Progenitor cell of endocrine pancreas (in vitro differentiated cells): ENCODE data around the gene TCEAL3. TPM values are rescaled to one million over a fixed set of nuclear protein-coding genes. Genes with fewer than 3 reads are reported as not detected.

Source experiments
- DNase-seq: peaks from one replicate; pipeline ENCODE4 v3.0.0; 2021; ENCODE audit warnings: low spot score; ENCODE audit not compliant: unreplicated experiment
- H3K27ac Mint-ChIP-seq: 2 replicates; pipeline ENCODE4 v1.8.0; 2021; ENCODE audit warnings: mild to moderate bottlenecking, moderate library complexity, mixed read lengths
- H3K27me3 Mint-ChIP-seq: 2 replicates; pipeline ENCODE4 v1.8.0; 2021; ENCODE audit warnings: mixed read lengths
- H3K36me3 Mint-ChIP-seq: 2 replicates; pipeline ENCODE4 v1.8.0; 2022; ENCODE audit warnings: mixed read lengths; ENCODE audit not compliant: insufficient read depth
- H3K4me1 Mint-ChIP-seq: 2 replicates; pipeline ENCODE4 v1.8.0; 2021; ENCODE audit warnings: low read depth, mixed read lengths
- H3K4me3 Mint-ChIP-seq: 2 replicates; pipeline ENCODE4 v1.8.0; 2021; ENCODE audit warnings: low read depth, mild to moderate bottlenecking, moderate library complexity, mixed read lengths
- H3K9me3 Mint-ChIP-seq: 2 replicates; pipeline ENCODE4 v1.8.0; 2021; ENCODE audit warnings: low read depth, mixed read lengths
- total RNA-seq: library from RNA; stranded (reverse); gene quantifications from 2 replicates; pipeline ENCODE4 v1.2.1, GENCODE V29; 2021
- TF ChIP-seq, protein P1 (sequence below): fragments of 200-600 bp; sonication (generic); IDR thresholded peaks from one replicate; pipeline ENCODE4 v1.5.0; 2021; ENCODE audit warnings: antibody characterized with exemption, mild to moderate bottlenecking; ENCODE audit not compliant: unreplicated experiment

The TCEAL3 gene
- total RNA-seq, 1 donor from 2014 or later, result 14.4 TPM

DNA sequence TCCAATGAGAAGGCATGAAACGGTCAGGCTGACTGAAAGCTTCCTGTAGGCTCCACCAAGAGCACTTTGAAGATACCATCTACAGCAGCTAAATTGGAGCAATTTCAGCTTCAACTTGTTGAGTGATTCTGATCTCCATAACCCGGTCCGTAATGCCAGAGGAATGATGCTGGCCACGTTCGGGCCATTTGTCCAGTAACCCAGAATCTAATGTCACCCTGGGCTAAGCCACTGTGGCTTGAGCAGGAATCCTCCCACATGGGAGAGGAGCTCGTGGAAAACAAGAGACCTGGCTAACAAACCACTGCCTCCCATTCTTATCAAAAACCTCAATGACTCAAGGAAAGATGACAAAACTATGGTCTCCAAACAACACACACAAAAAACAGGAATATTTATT is 36.6 kb upstream of the TCEAL3 start:
- Mint-ChIP-seq H3K36me3 (no peaks in the 10 kb centered on the region), H3K27me3 (no peaks in the 10 kb centered on the region), H3K27ac (no peak overlapping the region), H3K4me3 (no peak overlapping the region), H3K4me1 (no peaks in the 10 kb centered on the region), H3K9me3 (no peaks in the 10 kb centered on the region)
- TF ChIP-seq, protein P1, sequence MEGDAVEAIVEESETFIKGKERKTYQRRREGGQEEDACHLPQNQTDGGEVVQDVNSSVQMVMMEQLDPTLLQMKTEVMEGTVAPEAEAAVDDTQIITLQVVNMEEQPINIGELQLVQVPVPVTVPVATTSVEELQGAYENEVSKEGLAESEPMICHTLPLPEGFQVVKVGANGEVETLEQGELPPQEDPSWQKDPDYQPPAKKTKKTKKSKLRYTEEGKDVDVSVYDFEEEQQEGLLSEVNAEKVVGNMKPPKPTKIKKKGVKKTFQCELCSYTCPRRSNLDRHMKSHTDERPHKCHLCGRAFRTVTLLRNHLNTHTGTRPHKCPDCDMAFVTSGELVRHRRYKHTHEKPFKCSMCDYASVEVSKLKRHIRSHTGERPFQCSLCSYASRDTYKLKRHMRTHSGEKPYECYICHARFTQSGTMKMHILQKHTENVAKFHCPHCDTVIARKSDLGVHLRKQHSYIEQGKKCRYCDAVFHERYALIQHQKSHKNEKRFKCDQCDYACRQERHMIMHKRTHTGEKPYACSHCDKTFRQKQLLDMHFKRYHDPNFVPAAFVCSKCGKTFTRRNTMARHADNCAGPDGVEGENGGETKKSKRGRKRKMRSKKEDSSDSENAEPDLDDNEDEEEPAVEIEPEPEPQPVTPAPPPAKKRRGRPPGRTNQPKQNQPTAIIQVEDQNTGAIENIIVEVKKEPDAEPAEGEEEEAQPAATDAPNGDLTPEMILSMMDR, result no peak
- no peak for DNase-seq

DNA sequence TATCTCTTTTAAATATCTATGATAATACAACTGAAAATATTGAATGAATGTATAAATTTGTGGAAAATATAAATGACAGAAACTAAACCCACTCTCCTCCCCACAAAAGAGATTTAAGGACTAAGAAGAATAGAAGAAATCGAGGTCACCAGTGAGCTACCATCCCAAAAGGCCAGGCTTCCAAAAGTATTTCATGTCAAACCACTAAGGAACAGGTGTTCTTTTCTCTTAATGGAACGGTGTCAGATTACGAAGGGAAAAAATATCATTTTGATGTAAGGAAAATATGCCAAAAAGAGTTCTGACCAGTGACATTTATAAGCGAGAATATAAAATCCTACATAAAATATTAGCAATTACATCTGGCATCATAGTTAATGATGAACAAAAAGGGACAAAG is 36.0 kb upstream of the TCEAL3 start:
- H3K9me3 Mint-ChIP-seq, result no peaks in the 10 kb centered on the region
- H3K36me3 Mint-ChIP-seq, result no peaks in the 10 kb centered on the region
- no peak overlapping the region for H3K27ac Mint-ChIP-seq
- TF ChIP-seq, protein P1, result no peak
- no peak overlapping the region for H3K4me3 Mint-ChIP-seq
- no peaks in the 10 kb centered on the region for H3K4me1 Mint-ChIP-seq
- no peak for DNase-seq
- H3K27me3 Mint-ChIP-seq, result no peaks in the 10 kb centered on the region

DNA sequence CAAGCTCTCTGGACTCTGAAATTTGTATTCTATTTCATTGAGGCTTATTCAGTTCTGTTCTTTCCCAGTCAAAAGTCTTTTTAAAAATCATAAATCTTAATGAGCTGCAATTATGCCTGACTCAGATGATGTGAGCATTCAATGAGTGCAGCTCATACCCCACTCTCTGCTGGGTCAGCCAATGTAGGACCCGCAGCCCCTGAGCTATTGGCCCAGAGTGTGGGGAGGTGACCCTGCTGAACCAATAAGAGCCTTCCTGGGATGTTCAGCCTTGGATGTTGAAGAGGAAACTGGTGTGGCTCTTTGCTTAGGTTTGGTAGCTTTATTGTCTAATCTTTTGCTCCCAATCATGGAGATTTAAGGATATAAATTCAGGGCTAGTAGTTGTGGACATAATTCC is 34.6 kb upstream of the TCEAL3 start:
- Mint-ChIP-seq H3K4me3 (no peak overlapping the region), H3K9me3 (no peaks in the 10 kb centered on the region), H3K27ac (no peak overlapping the region), H3K27me3 (no peaks in the 10 kb centered on the region), H3K36me3 (no peaks in the 10 kb centered on the region), H3K4me1 (no peaks in the 10 kb centered on the region)
- DNase-seq, result no peak
- TF ChIP-seq, protein P1, result no peak

DNA sequence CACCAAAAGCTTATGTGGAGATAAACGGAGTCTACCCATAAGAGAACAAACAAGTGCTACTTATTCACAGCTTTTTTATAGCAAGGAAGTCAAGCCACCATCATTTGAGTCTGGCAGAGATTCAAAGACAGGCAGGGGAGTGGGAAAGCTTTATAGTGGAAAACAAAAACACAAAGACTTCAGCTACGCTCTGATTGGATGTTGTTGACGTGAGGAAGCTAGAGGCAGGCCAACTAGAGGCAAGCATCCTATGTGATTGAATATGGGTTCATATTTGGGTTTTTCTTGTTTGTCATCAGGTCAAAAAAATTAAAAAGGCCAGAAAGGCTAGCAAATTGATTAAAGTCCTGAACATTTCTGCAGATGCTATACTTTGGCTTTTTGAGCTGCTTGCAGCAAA is 23.2 kb upstream of the TCEAL3 start:
- Mint-ChIP-seq H3K27me3 (no peaks in the 10 kb centered on the region), H3K9me3 (peaks cover 14% of the 10 kb centered on the region), H3K36me3 (peaks cover 5% of the 10 kb centered on the region), H3K4me1 (peaks cover 5% of the 10 kb centered on the region), H3K27ac (no peak overlapping the region), H3K4me3 (peak overlapping the region; percentile 92)
- DNase-seq, result no peak
- TF ChIP-seq, protein P1, result no peak

DNA sequence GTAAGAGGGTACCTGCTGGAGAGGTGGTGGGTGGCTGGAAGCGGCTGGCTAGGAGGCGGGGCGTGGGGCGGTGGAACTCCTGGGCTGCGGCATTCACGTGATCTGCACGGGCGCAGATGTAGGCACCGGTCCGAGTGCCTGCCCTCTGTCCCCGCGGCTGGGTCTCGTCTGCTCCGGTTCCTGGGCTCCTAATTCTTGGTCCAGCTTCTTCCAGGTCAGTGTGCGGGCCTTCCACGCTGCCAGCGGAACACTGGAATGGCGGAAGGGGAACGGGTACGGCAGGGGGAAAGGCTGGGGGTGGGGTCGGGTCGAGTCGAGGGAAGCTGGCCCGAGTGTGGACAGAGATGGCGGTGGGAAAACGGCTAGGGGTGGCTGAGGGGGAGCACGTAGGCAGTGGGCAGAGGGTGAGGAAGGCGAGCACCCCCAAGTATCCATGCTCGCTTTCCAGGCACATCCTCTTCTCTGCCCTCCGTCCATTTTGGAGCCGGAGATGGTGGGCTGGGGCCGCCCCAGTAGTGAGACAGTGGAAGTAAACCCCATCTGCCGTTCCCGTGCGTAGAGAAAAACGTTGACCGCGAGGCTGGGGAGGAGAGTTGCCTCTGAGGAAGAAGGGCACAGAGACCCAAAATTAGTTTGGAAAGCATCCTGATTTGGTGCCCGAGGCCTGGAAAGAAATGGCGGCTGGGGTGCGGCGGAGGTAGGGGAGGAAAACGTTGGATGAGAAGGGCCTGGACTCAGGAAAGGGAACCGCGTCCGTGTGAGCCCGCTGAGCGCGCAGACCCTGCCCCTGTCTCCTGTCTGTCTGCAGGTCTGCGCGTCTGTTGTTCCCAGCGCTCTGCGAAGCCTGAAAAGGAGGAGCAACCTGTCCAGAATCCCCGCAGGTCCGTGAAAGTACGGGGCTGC is 22.1 kb upstream of the TCEAL3 start, which contains the start of gene TCEAL4:
TSS of gene TCEAL4 (plus strand) at position 105 of the 903 bp plus-strand sequence. CDS start 1,161 bp downstream, outside the sequence.
- TF ChIP-seq, protein P1, result no peak
- DNase-seq, result peak; percentile 36
- peak within 1 kb of the TSS; percentile 92 for H3K4me3 Mint-ChIP-seq
- peaks cover 16% of the 10 kb centered on the region for H3K9me3 Mint-ChIP-seq
- H3K27ac Mint-ChIP-seq, result peak within 1 kb of the TSS; percentile 96
- H3K27me3 Mint-ChIP-seq, result no peaks in the 10 kb centered on the region
- peaks cover 5% of the 10 kb centered on the region for H3K4me1 Mint-ChIP-seq
- peaks cover 6% of the 10 kb centered on the region for H3K36me3 Mint-ChIP-seq
